ENCODE measurements around the gene SET. TPM values are rescaled to one million over a fixed set of nuclear protein-coding genes. Genes with fewer than 3 reads are reported as not detected.
"Not testable (repeated sequence)": the region's sequence is repeated elsewhere in the genome, so short reads cannot be mapped to it uniquely, and the experiment has no call there.

The SET gene
- total RNA-seq, 4 donors from 2014 or later = 135 to 220 (median 178) TPM

DNA sequence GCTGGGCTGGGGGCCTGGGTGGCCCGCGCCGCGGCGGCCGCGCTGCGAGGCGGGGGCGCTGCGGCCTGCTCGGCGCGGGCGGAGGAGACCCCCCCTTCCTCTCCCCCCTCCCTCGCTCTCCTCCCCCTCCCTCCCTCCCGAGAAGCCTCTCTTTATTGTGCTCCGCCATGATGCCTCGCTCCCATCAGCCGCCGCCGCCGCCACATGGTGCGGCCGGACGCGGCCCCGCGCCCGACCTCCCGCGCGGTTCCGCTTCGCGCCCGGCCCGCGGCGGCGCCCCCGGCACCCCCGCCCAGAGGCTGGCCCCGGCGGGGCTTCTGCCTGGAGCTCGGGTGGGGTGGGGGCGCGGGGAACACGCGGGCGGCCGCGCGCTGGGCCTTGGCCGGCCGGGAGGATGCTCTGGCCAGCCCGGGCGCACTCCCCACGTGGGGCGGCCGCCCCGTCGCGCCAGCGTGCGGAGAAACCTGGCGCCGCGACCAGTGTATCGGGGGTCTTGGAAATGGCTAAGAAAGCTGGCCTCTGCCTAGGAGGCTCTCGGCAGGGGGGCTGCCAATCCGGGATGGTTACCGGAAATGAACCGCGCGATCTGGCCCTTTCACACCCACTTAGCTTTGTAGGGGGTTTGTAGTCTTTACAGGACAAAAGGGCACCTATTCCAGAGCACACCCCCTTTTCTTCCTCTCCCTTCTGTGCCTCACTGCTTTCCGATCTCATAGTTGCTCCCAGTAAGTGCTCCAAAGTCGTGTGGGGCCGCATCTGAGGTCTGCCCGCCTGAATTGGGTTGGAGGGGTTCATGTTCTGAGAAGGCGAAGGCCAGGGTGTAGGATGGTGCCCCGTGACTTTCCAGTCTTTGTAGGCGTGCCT is 1.0 kb downstream of the SET start:
- WGBS, 2 donors = 0 to 2% methylated on average over 34 to 43 of the region's 83 CpGs
- DNase-seq (ENCODE audit: low spot score in 2 of 2) = no peak
- no peak for TF ChIP-seq POLR2A (IDR thresholded peaks at IDR 0.05)
- TF ChIP-seq, protein P1, sequence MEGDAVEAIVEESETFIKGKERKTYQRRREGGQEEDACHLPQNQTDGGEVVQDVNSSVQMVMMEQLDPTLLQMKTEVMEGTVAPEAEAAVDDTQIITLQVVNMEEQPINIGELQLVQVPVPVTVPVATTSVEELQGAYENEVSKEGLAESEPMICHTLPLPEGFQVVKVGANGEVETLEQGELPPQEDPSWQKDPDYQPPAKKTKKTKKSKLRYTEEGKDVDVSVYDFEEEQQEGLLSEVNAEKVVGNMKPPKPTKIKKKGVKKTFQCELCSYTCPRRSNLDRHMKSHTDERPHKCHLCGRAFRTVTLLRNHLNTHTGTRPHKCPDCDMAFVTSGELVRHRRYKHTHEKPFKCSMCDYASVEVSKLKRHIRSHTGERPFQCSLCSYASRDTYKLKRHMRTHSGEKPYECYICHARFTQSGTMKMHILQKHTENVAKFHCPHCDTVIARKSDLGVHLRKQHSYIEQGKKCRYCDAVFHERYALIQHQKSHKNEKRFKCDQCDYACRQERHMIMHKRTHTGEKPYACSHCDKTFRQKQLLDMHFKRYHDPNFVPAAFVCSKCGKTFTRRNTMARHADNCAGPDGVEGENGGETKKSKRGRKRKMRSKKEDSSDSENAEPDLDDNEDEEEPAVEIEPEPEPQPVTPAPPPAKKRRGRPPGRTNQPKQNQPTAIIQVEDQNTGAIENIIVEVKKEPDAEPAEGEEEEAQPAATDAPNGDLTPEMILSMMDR (IDR thresholded peaks at IDR 0.05) = no peak
- peak overlapping the region; percentile 70 for H3K4me3 ChIP-seq (ENCODE audit: low read depth, poor library complexity, severe bottlenecking)
- intact Hi-C loops (cut with DNase I; ENCODE audit: low total_unique reads) = no loop called here

DNA sequence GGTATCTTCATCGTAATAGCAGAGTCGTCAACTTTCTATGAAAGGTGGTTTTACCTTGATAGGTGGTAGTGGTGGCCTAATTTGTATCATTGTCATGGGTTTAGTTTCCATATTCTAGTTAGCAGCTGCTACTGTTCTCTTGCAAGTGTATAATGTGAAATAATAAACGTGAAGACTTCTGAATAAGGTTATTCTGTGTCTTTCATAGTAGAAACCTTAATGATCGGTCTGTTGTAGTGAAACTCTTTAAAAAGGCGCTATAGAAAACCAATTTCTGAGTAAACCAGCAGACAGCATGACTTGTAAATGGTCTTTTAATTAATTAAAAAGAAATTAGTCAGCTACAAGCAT is 1.6 kb downstream of the SET start:
- no peak for DNase-seq (ENCODE audit: low spot score in 2 of 2)
- H3K4me3 ChIP-seq (ENCODE audit: low read depth, poor library complexity, severe bottlenecking) = peak overlapping the region; percentile 70
- 9 to 11% methylated on average over 5 of the region's 5 CpGs for WGBS, 2 donors
- no peak for TF ChIP-seq POLR2A (IDR thresholded peaks at IDR 0.05)
- TF ChIP-seq, protein P1 (IDR thresholded peaks at IDR 0.05) = no peak
- intact Hi-C loops (cut with DNase I; ENCODE audit: low total_unique reads) = no loop called here

DNA sequence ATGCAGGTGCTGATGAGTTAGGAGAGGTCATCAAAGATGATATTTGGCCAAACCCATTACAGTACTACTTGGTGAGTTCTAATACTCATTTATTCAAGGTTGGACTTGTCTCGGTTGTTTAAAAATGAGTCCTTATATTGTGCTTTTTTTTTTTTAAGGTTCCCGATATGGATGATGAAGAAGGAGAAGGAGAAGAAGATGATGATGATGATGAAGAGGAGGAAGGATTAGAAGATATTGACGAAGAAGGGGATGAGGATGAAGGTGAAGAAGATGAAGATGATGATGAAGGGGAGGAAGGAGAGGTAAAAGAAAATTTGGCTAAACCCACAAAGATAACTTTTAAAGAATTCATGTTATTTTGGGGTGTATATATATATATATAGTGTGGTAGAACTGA is 4.7 kb downstream of the SET start:
- intact Hi-C loops (cut with DNase I; ENCODE audit: low total_unique reads); DNase-seq (ENCODE audit: low spot score in 2 of 2); H3K4me3 ChIP-seq (ENCODE audit: low read depth, poor library complexity, severe bottlenecking): not testable (repeated sequence)
- WGBS, 2 donors = 84 to 87% methylated on average over 3 of the region's 3 CpGs

DNA sequence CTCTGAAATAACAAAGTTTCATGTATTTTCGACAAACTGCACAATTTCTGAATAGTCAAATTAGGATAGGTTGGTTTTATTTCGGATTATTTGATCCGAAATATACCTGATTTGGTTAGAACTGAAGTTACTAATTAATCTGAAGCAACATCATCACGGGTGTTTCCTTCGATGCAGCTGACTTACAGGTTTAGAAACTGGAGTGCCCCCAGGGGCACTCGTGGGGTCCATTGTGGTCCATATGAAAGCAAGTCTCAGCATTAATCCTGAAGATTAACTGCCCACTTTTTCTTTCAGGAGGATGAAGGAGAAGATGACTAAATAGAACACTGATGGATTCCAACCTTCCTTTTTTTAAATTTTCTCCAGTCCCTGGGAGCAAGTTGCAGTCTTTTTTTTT is 5.3 kb downstream of the SET start:
- no peak overlapping the region for H3K4me3 ChIP-seq (ENCODE audit: low read depth, poor library complexity, severe bottlenecking)
- WGBS, 2 donors = 70 to 73% methylated on average over 6 of the region's 6 CpGs
- no peak for DNase-seq (ENCODE audit: low spot score in 2 of 2)
- TF ChIP-seq POLR2A (IDR thresholded peaks at IDR 0.05) = no peak
- TF ChIP-seq, protein P1 (IDR thresholded peaks at IDR 0.05) = no peak
- intact Hi-C loops (cut with DNase I; ENCODE audit: low total_unique reads) = no loop called here

DNA sequence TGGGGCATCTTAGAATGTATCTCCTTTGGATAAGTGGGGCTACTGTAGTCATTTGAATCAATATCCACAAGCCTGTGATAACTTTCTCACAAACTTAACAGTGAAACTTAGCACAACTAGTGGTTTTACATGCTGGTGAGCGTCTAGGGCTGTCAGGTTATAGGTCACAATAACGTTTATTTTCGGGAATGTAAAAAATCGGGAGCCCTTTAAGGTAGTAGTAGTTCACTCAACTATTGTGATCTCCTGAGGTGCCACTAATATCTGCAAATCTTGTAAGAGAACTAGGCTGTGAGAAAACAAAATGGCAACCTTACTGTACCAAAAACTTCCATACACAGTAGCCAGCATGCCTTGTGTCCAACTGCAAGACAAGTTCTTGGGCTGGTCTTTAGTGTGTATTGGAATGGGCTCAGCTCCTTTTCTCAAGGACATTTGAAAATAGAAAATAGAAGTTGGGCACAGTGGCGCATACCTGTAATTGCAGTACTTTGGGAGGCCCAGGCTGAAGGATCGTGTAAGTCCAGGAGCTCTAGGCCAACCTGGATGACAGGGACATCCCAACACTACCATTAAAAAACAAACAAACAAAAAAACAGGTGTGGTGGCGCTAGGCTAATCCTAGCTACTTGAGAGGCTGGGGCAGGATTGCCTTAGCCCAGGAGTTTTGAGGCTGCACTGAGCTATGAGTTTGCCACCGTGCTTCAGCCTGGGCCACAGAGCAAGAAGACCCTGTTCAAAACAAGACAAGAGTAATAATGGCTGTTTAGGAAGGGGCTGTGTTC is 8.1 kb downstream of the SET start:
- intact Hi-C loops (cut with DNase I; ENCODE audit: low total_unique reads) = no loop called here
- DNase-seq (ENCODE audit: low spot score in 2 of 2) = no peak
- WGBS, 2 donors = 79 to 80% methylated on average over 8 of the region's 8 CpGs

DNA sequence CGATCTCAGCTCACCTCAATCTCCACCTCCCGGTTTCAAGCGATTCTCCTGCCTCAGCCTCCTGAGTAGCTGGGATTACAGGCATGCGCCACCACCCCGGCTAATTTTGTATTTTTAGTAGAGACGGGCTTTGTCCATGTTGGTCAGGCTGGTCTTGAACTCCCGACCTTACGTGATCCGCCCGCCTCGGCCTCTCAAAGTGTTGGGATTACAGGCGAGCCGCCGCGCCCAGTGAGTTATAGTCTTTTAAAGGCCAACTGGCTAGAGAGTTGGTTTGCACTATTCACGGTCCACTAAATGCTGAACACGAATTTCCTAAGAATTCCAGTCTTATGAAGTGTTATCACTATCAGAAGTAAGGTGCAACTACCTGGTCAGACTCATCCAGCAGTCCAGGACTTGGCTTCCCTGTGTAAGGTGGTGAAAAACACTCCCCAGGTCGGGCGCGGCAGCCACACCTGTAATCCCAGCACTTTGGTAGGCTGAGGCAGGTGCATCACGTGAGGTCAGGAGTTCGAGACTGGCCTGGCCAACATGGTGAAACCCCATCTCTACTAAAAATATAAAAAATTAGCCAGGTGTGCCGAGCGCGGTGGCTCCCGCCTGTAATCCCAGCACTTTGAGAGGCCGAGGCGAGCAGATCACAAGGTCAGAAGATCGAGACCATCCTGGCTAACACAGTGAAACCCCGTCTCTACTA is 10.2 kb downstream of the SET start:
- intact Hi-C loops (cut with DNase I; ENCODE audit: low total_unique reads); H3K4me3 ChIP-seq (ENCODE audit: low read depth, poor library complexity, severe bottlenecking); DNase-seq (ENCODE audit: low spot score in 2 of 2): not testable (repeated sequence)
- WGBS, 2 donors = 95 to 96% methylated on average over 30 of the region's 30 CpGs

More for the DNA sequence above, 8.1 kb downstream of the SET start:
- TF ChIP-seq POLR2A (IDR thresholded peaks at IDR 0.05) = no peak
- TF ChIP-seq, protein P1 (IDR thresholded peaks at IDR 0.05) = no peak
- H3K4me3 ChIP-seq (ENCODE audit: low read depth, poor library complexity, severe bottlenecking) = no peak overlapping the region
